ENCODE results near the gene FARSA.

- no peak for TF ChIP-seq EZH2 (IDR thresholded peaks at IDR 0.05; ENCODE audit: insufficient read depth, poor library complexity, severe bottlenecking)
- no peak for TF ChIP-seq EZH2phosphoT487 (IDR thresholded peaks at IDR 0.05; ENCODE audit: insufficient read depth, low read depth)
These were observed 3.4 kb downstream of the FARSA start for GRCh38 chr19:12930002-12930645.

Data from GM23248 (cell line).